Erythroblast (primary cell): ENCODE results near the gene MPP3.

Experiments
- GATA1 ChIP-seq: IDR thresholded peaks from 2 replicates; pipeline ENCODE4 v1.6.1; 2011; ENCODE audit warnings: low read depth, mild to moderate bottlenecking, control low read depth, low read length, moderate library complexity
- POLR2A ChIP-seq: IDR thresholded peaks from 2 replicates; pipeline ENCODE4 v1.6.1; 2011; ENCODE audit warnings: mild to moderate bottlenecking, low read length

GRCh38 chr17:43767713-43768059, 65.3 kb downstream of the MPP3 start:
- TF ChIP-seq POLR2A (no peak), GATA1 (no peak)
